H1 (cell line): ENCODE measurements around the gene KCNQ1OT1. TPM values are rescaled to one million over a fixed set of nuclear protein-coding genes. Genes with fewer than 3 reads are reported as not detected.

ENCODE experiments used
- CTCF ChIA-PET: fragments of 300-600 bp; sonication (Branson Sonifier 250); formaldehyde crosslinking; loops from one replicate; lab custom pipeline; 2021; ENCODE audit not compliant: partially characterized antibody; lab: Charles Lee
- POLR2A ChIA-PET: fragments of 300-600 bp; sonication (Branson Sonifier 250); formaldehyde crosslinking; loops from one replicate; lab custom pipeline; 2021; ENCODE audit warnings: inconsistent platforms; ENCODE audit not compliant: partially characterized antibody; lab: Charles Lee
- DNase-seq, 2 experiments: peaks; one replicate each; pipeline versions ENCODE4 v3.0.0 to v3.0.0-alpha.2; 2010 to 2022; ENCODE audit warnings: low spot score in 2 of 2, low read depth in 1 of 2, mixed read lengths in 1 of 2
- FAIRE-seq: peaks from 2 replicates; lab custom pipeline; 2011; peaks lifted over from hg19 to GRCh38; lab: Jason Lieb, UNC
- H2AFZ ChIP-seq: 2 replicates; pipeline ENCODE4 v1.8.1; 2012; ENCODE audit warnings: low read length, inconsistent platforms
- H2AK5ac ChIP-seq: 2 replicates; pipeline ENCODE4 v1.6.1; 2013; ENCODE audit warnings: low read depth, low read length
- H2BK120ac ChIP-seq: replicated peaks from 2 replicates; pipeline ENCODE3; 2013; ENCODE audit warnings: low read depth, low read length, inconsistent platforms
- H2BK12ac ChIP-seq: 2 replicates; pipeline ENCODE4 v1.6.1; 2013; ENCODE audit warnings: low read depth, low read length
- H2BK15ac ChIP-seq: 2 replicates; pipeline ENCODE4 v1.6.1; 2013; ENCODE audit warnings: low read length
- H2BK20ac ChIP-seq: 2 replicates; pipeline ENCODE4 v1.6.1; 2013; ENCODE audit warnings: low read length
- H2BK5ac ChIP-seq: 2 replicates; pipeline ENCODE4 v1.6.1; 2013; ENCODE audit warnings: low read depth, low read length
- H3K14ac ChIP-seq: 2 replicates; pipeline ENCODE4 v1.6.1; 2013; ENCODE audit warnings: inconsistent platforms; ENCODE audit not compliant: insufficient read length
- H3K18ac ChIP-seq: 2 replicates; pipeline ENCODE4 v1.6.1; 2013; ENCODE audit warnings: low read length; ENCODE audit errors: extremely low read depth
- H3K23ac ChIP-seq: 2 replicates; pipeline ENCODE4 v1.6.1; 2013; ENCODE audit warnings: inconsistent platforms; ENCODE audit not compliant: insufficient read length
- H3K23me2 ChIP-seq: 2 replicates; pipeline ENCODE4 v1.6.1; 2013; ENCODE audit warnings: low read depth, low read length
- H3K27ac ChIP-seq: 2 replicates; pipeline ENCODE4 v1.6.1; 2011; ENCODE audit warnings: low read depth, low read length, inconsistent platforms
- H3K27me3 ChIP-seq, 4 experiments: replicated peaks in 1 of 4; 1 replicate in 1 of 4; 2 replicates in 3 of 4; pipeline versions ENCODE4 v1.6.1 to v1.8.1; 2011 to 2013; ENCODE audit warnings: low read length in 3 of 4, mild to moderate bottlenecking in 3 of 4, inconsistent platforms in 2 of 4, mixed read lengths in 2 of 4, moderate library complexity in 1 of 4; ENCODE audit not compliant: control insufficient read depth in 3 of 4, insufficient read depth in 3 of 4; ENCODE audit errors: extremely low read depth in 1 of 4
- H3K36me3 ChIP-seq, 4 experiments: 2 replicates each; pipeline versions ENCODE4 v1.6.1 to v1.8.1; 2011 to 2013; ENCODE audit warnings: mild to moderate bottlenecking in 4 of 4, low read length in 3 of 4, moderate library complexity in 2 of 4, control low read depth in 1 of 4, inconsistent platforms in 1 of 4; ENCODE audit not compliant: insufficient read depth in 4 of 4, control insufficient read depth in 2 of 4
- H3K4ac ChIP-seq: replicated peaks from 2 replicates; pipeline ENCODE3; 2013; ENCODE audit warnings: low read length, low read depth, mixed read lengths, inconsistent platforms; ENCODE audit not compliant: insufficient read length
- H3K4me1 ChIP-seq, 4 experiments: replicated peaks in 1 of 4; 1 replicate in 1 of 4; 2 replicates in 3 of 4; pipeline versions ENCODE4 v1.6.1 to v1.8.1; 2011 to 2013; ENCODE audit warnings: low read length in 3 of 4, inconsistent platforms in 2 of 4, mixed read lengths in 1 of 4; ENCODE audit not compliant: insufficient read depth in 4 of 4, control insufficient read depth in 3 of 4
- H3K4me2 ChIP-seq, 2 experiments: 2 replicates each; pipeline versions ENCODE4 v1.6.1 to v1.8.1; 2011 to 2013; ENCODE audit warnings: low read depth in 2 of 2, low read length in 2 of 2, control low read depth in 1 of 2, inconsistent platforms in 1 of 2, mild to moderate bottlenecking in 1 of 2; ENCODE audit not compliant: insufficient read depth in 1 of 2
- H3K4me3 ChIP-seq, 4 experiments: fragments of 200-600, 300-600 bp in 1 of 4; sonication (generic), shearing (Covaris generic), sonication (Bioruptor Twin) in 1 of 4; 2 replicates each; pipeline versions ENCODE4 v1.5.1 to v1.8.1; 2011 to 2016; ENCODE audit warnings: low read length in 4 of 4, low read depth in 3 of 4, control low read depth in 2 of 4, inconsistent platforms in 2 of 4, mild to moderate bottlenecking in 2 of 4, mixed read lengths in 1 of 4, moderate library complexity in 1 of 4; ENCODE audit not compliant: insufficient read depth in 2 of 4; ENCODE audit errors: extremely low read depth in 1 of 4
- H3K56ac ChIP-seq: replicated peaks from 2 replicates; pipeline ENCODE3; 2013; ENCODE audit warnings: low read depth, mild to moderate bottlenecking, mixed read lengths, low read length, inconsistent platforms; ENCODE audit not compliant: insufficient read length
- H3K79me1 ChIP-seq: 2 replicates; pipeline ENCODE4 v1.6.1; 2013; ENCODE audit warnings: low read depth, low read length, control low read depth
- H3K79me2 ChIP-seq, 2 experiments: 2 replicates each; pipeline versions ENCODE4 v1.6.1 to v1.8.1; 2012 to 2013; ENCODE audit warnings: low read length in 2 of 2, mild to moderate bottlenecking in 2 of 2, inconsistent platforms in 1 of 2; ENCODE audit not compliant: insufficient read depth in 2 of 2, control insufficient read depth in 1 of 2
- H3K9ac ChIP-seq, 4 experiments: replicated peaks in 1 of 4; 1 replicate in 1 of 4; 2 replicates in 3 of 4; pipeline versions ENCODE4 v1.6.1 to v1.8.1; 2011 to 2013; ENCODE audit warnings: low read depth in 3 of 4, low read length in 3 of 4, control low read depth in 2 of 4, mild to moderate bottlenecking in 2 of 4, moderate library complexity in 2 of 4, inconsistent platforms in 1 of 4; ENCODE audit errors: extremely low read depth in 1 of 4
- H3K9me3 ChIP-seq, 2 experiments: 2 replicates each; pipeline versions ENCODE4 v1.6.1 to v1.8.1; 2012 to 2013; ENCODE audit warnings: mild to moderate bottlenecking in 2 of 2, moderate library complexity in 2 of 2, control low read depth in 1 of 2, inconsistent platforms in 1 of 2, low read depth in 1 of 2, low read length in 1 of 2, mixed read lengths in 1 of 2; ENCODE audit not compliant: insufficient read depth in 2 of 2
- H4K20me1 ChIP-seq, 2 experiments: replicated peaks in 1 of 2; 2 replicates each; pipeline versions ENCODE3 to v1.8.1; 2011 to 2013; ENCODE audit warnings: inconsistent platforms in 2 of 2, low read length in 2 of 2, mild to moderate bottlenecking in 1 of 2; ENCODE audit not compliant: insufficient read depth in 2 of 2, control insufficient read depth in 1 of 2
- H4K5ac ChIP-seq: 2 replicates; pipeline ENCODE4 v1.6.1; 2013; ENCODE audit warnings: low read length, low read depth, mixed read lengths, inconsistent platforms; ENCODE audit not compliant: insufficient read length
- H4K8ac ChIP-seq: 2 replicates; pipeline ENCODE4 v1.8.0; 2013; ENCODE audit warnings: mild to moderate bottlenecking, moderate library complexity, low read length, inconsistent platforms; ENCODE audit not compliant: insufficient read depth; ENCODE audit errors: extremely low read depth
- H4K91ac ChIP-seq: replicated peaks from 2 replicates; pipeline ENCODE3; 2013; ENCODE audit warnings: low read length, mixed read lengths, inconsistent platforms; ENCODE audit not compliant: insufficient read length
- BRCA1 ChIP-seq: IDR thresholded peaks from 2 replicates; pipeline ENCODE4 v1.6.1; 2012; ENCODE audit warnings: low read depth, low read length, improper control_type of control experiment
- CREB1 ChIP-seq: IDR thresholded peaks from 2 replicates; pipeline ENCODE4 v1.6.1; 2012; ENCODE audit warnings: inconsistent platforms
- EGR1 ChIP-seq: IDR thresholded peaks from 2 replicates; pipeline ENCODE4 v1.6.1; 2011; ENCODE audit warnings: low read depth, low read length, borderline replicate concordance
- GABPA ChIP-seq: IDR thresholded peaks from 2 replicates; pipeline ENCODE4 v1.6.1; 2011; ENCODE audit warnings: mild to moderate bottlenecking, low read length, moderate library complexity, borderline replicate concordance; ENCODE audit not compliant: insufficient read depth
- JUND ChIP-seq: IDR thresholded peaks from 2 replicates; pipeline ENCODE4 v1.6.1; 2011; ENCODE audit warnings: mild to moderate bottlenecking, improper control_type of control experiment, low read length
- KDM1A ChIP-seq: fragments of 200-600, 300-600 bp; sonication (generic); IDR thresholded peaks from 2 replicates; pipeline ENCODE4 v1.7.1; 2016; ENCODE audit warnings: mild to moderate bottlenecking, low read length, borderline replicate concordance
- KDM5A ChIP-seq: fragments of 200-600 bp; IDR thresholded peaks from 2 replicates; pipeline ENCODE4 v1.7.1; 2012; ENCODE audit warnings: mild to moderate bottlenecking, low read length, inconsistent platforms, mixed read lengths
- MAFK ChIP-seq: IDR thresholded peaks from 2 replicates; pipeline ENCODE4 v1.6.1; 2012; ENCODE audit warnings: low read depth, mild to moderate bottlenecking, improper control_type of control experiment, low read length
- POLR2AphosphoS5 ChIP-seq: IDR thresholded peaks from 2 replicates; pipeline ENCODE4 v1.6.1; 2011; ENCODE audit warnings: low read depth, low read length
- POU5F1 ChIP-seq: IDR thresholded peaks from 2 replicates; pipeline ENCODE4 v1.6.1; 2011; ENCODE audit warnings: low read depth, mild to moderate bottlenecking, low read length, moderate library complexity
- RBBP5 ChIP-seq: IDR thresholded peaks from 2 replicates; pipeline ENCODE4 v1.7.1; 2012; ENCODE audit warnings: low read depth, mild to moderate bottlenecking, inconsistent platforms, low read length, moderate library complexity, borderline replicate concordance
- RFX5 ChIP-seq: IDR thresholded peaks from 2 replicates; pipeline ENCODE4 v1.6.1; 2011; ENCODE audit warnings: low read depth, low read length, improper control_type of control experiment, borderline replicate concordance
- SP4 ChIP-seq: IDR thresholded peaks from 2 replicates; pipeline ENCODE4 v1.6.1; 2012; ENCODE audit warnings: low read length, inconsistent platforms
- TEAD4 ChIP-seq: IDR thresholded peaks from 2 replicates; pipeline ENCODE4 v1.6.1; 2012; ENCODE audit warnings: low read depth, low read length, inconsistent platforms, mixed read lengths
- WGBS, 2 experiments: shearing (Covaris generic) in 1 of 2; methylation state at CpG; one replicate each; pipeline versions ENCODE4 v1.1.6 to v1.1.7; 2013 to 2015; ENCODE audit warnings: low lambda C conversion rate in 2 of 2, mixed read lengths in 2 of 2, inconsistent platforms in 1 of 2, low coverage in 1 of 2, missing lambda C conversion rate in 1 of 2; ENCODE audit not compliant: insufficient replicate concordance in 2 of 2, insufficient coverage in 1 of 2, insufficient read length in 1 of 2; ENCODE audit errors: extremely low coverage in 1 of 2, missing lambda C conversion rate in 1 of 2; 5-methylcytosine and 5-hydroxymethylcytosine counted together
- polyA plus RNA-seq, 7 experiments: library from polyadenylated mRNA; depleted of rRNA in 3 of 7; stranded (reverse) in 5 of 7; unstranded in 2 of 7; fragments of >200 nt in 5 of 7; fragments of 200-250 nt in 2 of 7; gene quantifications; 1 replicate in 5 of 7; 2 replicates in 1 of 7; 4 replicates in 1 of 7; pipeline versions ENCODE4 v1.2.1 to v1.2.3, GENCODE V29; 2011 to 2013; ENCODE audit warnings: missing spikeins in 2 of 7, mixed read lengths in 2 of 7
- total RNA-seq: library from RNA; stranded (reverse); fragmentation: NEBNext Ultra II Directional; extraction: Animal tissue kit (Norgen Biotek cat#: 25700); gene quantifications from 2 replicates; pipeline ENCODE4 v1.2.1, GENCODE V29; 2021
- TF ChIP-seq, protein P1 (sequence below): IDR thresholded peaks from 2 replicates; pipeline ENCODE4 v1.6.1; 2011; ENCODE audit warnings: low read length, improper control_type of control experiment

KCNQ1OT1 gene
- total and polyA plus RNA-seq, 2 of the 8 experiments (the other 6 are each of a cell fraction or from before 2014, with no cell fraction given) = 0.21 to 1.2 TPM

DNA sequence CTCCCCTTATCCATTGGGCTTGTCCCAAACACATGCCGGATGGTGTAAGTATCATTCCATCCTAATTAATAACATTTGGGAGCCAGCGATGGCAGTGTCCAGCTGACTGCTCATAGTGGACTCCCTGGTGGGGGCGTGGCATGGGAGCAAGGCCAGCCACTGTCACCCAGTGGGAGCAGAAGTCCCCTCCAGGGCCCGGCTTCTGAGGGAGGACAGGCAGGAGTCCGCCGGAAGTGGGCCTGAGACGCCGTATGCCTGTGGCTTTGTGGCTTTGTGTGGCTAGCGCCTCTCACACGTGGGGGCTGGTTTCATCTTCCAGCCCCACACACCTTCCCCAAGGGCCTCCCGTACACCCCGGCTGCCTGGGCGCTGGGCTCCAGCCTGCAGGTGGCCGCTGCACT is 130.5 kb downstream of the KCNQ1OT1 start:
- Histone ChIP-seq H2BK15ac (no peak overlapping the region), H3K23me2 (no peaks in the 10 kb centered on the region), H3K79me1 (no peaks in the 10 kb centered on the region), H2BK12ac (no peak overlapping the region), H4K91ac (no peak overlapping the region)
- TF ChIP-seq KDM5A (no peak), TEAD4 (no peak), GABPA (no peak), JUND (no peak), POU5F1 (no peak), KDM1A (no peak), RBBP5 (no peak), EGR1 (no peak), BRCA1 (no peak), RFX5 (no peak), SP4 (no peak), POLR2AphosphoS5 (no peak), CREB1 (no peak), MAFK (no peak)
- TF ChIP-seq, protein P1, sequence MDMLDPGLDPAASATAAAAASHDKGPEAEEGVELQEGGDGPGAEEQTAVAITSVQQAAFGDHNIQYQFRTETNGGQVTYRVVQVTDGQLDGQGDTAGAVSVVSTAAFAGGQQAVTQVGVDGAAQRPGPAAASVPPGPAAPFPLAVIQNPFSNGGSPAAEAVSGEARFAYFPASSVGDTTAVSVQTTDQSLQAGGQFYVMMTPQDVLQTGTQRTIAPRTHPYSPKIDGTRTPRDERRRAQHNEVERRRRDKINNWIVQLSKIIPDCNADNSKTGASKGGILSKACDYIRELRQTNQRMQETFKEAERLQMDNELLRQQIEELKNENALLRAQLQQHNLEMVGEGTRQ = no peak
- TF ChIP-seq, all 59 proteins: peak for 0
- no peak overlapping the region for H2BK5ac ChIP-seq
- no peak overlapping the region for H2BK20ac ChIP-seq
- ChIA-PET POLR2A (interaction anchor here (0.9 kb wide), 1 partner anchor 14 kb away, joined by 3 read pairs; no protein-coding TSS in a partner anchor), CTCF (interaction anchor here (1.4 to 7.6 kb wide), 3 partner anchors 10 to 321 kb away, joined by 3 to 51 read pairs (median 8); no protein-coding TSS in a partner anchor)
- H4K20me1 ChIP-seq = peaks cover 0 to 4% of the 10 kb centered on the region in 2 experiments
- H3K4me1 ChIP-seq = no peaks in the 10 kb centered on the region
- H3K4ac ChIP-seq = no peak overlapping the region
- no peak overlapping the region for H2BK120ac ChIP-seq
- H3K18ac ChIP-seq = no peak overlapping the region
- no peak overlapping the region for H3K23ac ChIP-seq
- peaks cover 0 to 59% (median 35%) of the 10 kb centered on the region in 4 experiments; a peak in 6 of 7 replicates for H3K27me3 ChIP-seq
- peaks cover 0 to 6% of the 10 kb centered on the region in 2 experiments; a peak in 1 of 4 replicates for H3K9me3 ChIP-seq
- 91% methylated on average over 14 of the region's 14 CpGs; no CpG with 5 or more reads in 1 of the 2 experiments for WGBS, 2 experiments
- no peak overlapping the region for H3K56ac ChIP-seq
- H4K5ac ChIP-seq = no peak overlapping the region
- no peak overlapping the region for H3K27ac ChIP-seq
- no peak overlapping the region for H2AK5ac ChIP-seq
- no peak overlapping the region for H4K8ac ChIP-seq
- no peak overlapping the region for H3K9ac ChIP-seq
- H3K4me2 ChIP-seq = no peak overlapping the region
- no peak for FAIRE-seq
- H3K14ac ChIP-seq = no peak overlapping the region
- no peak for DNase-seq
- H3K79me2 ChIP-seq = no peaks in the 10 kb centered on the region
- H3K4me3 ChIP-seq = no peak overlapping the region
- H3K36me3 ChIP-seq = no peaks in the 10 kb centered on the region
- no peak overlapping the region for H2AFZ ChIP-seq
